ENCODE data around the gene ITIH6.
"Not testable (repeated sequence)": the region's sequence is repeated elsewhere in the genome, so short reads cannot be mapped to it uniquely, and the experiment has no call there.

Gene ITIH6

GRCh38 chrX:54798137-54798536, at the start of gene ITIH6:
Gene ITIH6 (minus strand): TSS chrX:54798255. CDS start chrX:54798210, 45 bp downstream.
- no peak for DNase-seq (ENCODE audit: low spot score)

GRCh38 chrX:54847700-54848099, 49.6 kb upstream of the ITIH6 start:
- not testable (repeated sequence) for DNase-seq (ENCODE audit: low spot score)

- no peak for DNase-seq (ENCODE audit: low spot score)
These were observed 45.0 kb upstream of the ITIH6 start for GRCh38 chrX:54843050-54843449.

- no peak for DNase-seq (ENCODE audit: low spot score)
These were observed 44.6 kb upstream of the ITIH6 start for GRCh38 chrX:54842607-54843006.

- DNase-seq (ENCODE audit: low spot score): not testable (repeated sequence)
These were observed 43.3 kb upstream of the ITIH6 start for GRCh38 chrX:54841184-54841874.

- DNase-seq (ENCODE audit: low spot score): no peak
These were observed 40.5 kb upstream of the ITIH6 start for GRCh38 chrX:54838583-54838982.

GRCh38 chrX:54826598-54826997, 28.5 kb upstream of the ITIH6 start:
- no peak for DNase-seq (ENCODE audit: low spot score)

GRCh38 chrX:54825716-54826438, 27.8 kb upstream of the ITIH6 start:
- no peak for DNase-seq (ENCODE audit: low spot score)

- DNase-seq (ENCODE audit: low spot score): no peak
These were observed 26.7 kb upstream of the ITIH6 start for GRCh38 chrX:54824722-54825121.

- no peak for DNase-seq (ENCODE audit: low spot score)
These were observed 26.1 kb upstream of the ITIH6 start for GRCh38 chrX:54824195-54824594.

GRCh38 chrX:54821310-54821709, 23.3 kb upstream of the ITIH6 start:
- DNase-seq (ENCODE audit: low spot score): no peak

GRCh38 chrX:54820737-54821136, 22.7 kb upstream of the ITIH6 start:
- no peak for DNase-seq (ENCODE audit: low spot score)

GRCh38 chrX:54819201-54819600, 21.1 kb upstream of the ITIH6 start:
- no peak for DNase-seq (ENCODE audit: low spot score)

GRCh38 chrX:54818221-54818620, 20.2 kb upstream of the ITIH6 start:
- DNase-seq (ENCODE audit: low spot score): no peak

- no peak for DNase-seq (ENCODE audit: low spot score)
These were observed 19.3 kb upstream of the ITIH6 start for GRCh38 chrX:54817220-54817820.

- DNase-seq (ENCODE audit: low spot score): no peak
These were observed 14.3 kb upstream of the ITIH6 start for GRCh38 chrX:54812306-54812705.

- no peak for DNase-seq (ENCODE audit: low spot score)
These were observed 13.3 kb upstream of the ITIH6 start for GRCh38 chrX:54811301-54811885.

- no peak for DNase-seq (ENCODE audit: low spot score)
These were observed 12.5 kb upstream of the ITIH6 start for GRCh38 chrX:54810532-54810931.

GRCh38 chrX:54808605-54809483, 10.8 kb upstream of the ITIH6 start:
- DNase-seq (ENCODE audit: low spot score): peak; percentile 94

- DNase-seq (ENCODE audit: low spot score): peak; percentile 62
These were observed 10.1 kb upstream of the ITIH6 start for GRCh38 chrX:54808109-54808604.

GRCh38 chrX:54807524-54808108, 9.6 kb upstream of the ITIH6 start, which contains the start of gene MAGED2:
Gene MAGED2 (plus strand): TSS chrX:54807745. CDS start chrX:54809332, 1,587 bp downstream.
- peak; percentile 31 for DNase-seq (ENCODE audit: low spot score)

All from SW480 (cell line).